Spleen (tissue), 7 donors: ENCODE data around the gene RNF180.

ENCODE experiments used
- CTCF ChIP-seq, 11 experiments: fragments of 200-600 bp in 7 of 11; fragments of 450-650 bp in 4 of 11; sonication (generic) in 4 of 11; IDR thresholded peaks in 8 of 11; conservative IDR thresholded peaks in 3 of 11; 1 replicate in 7 of 11; 2 replicates in 4 of 11; pipeline versions ENCODE4 v1.4.0 to v1.8.0; 2016 to 2021; ENCODE audit warnings: antibody characterized with exemption in 11 of 11, inconsistent platforms in 4 of 11, mild to moderate bottlenecking in 1 of 11
- POLR2A ChIP-seq, 3 donors: fragments of 450-650 bp; IDR thresholded peaks; one replicate each; pipeline ENCODE4 v1.5.1; 2017; ENCODE audit warnings: antibody characterized with exemption in 3 of 3, mild to moderate bottlenecking in 1 of 3
- POLR2AphosphoS5 ChIP-seq, 3 donors: sonication (generic); formaldehyde crosslinking; IDR thresholded peaks; one replicate each; pipeline ENCODE4 v1.5.1; 2017; ENCODE audit warnings: antibody characterized with exemption in 3 of 3
- donor health status: DM: no; HTN: no; CAD: no; lungs with moderate emphysema.
- donor health status: DM: no; HTN: no; CAD: no.
- donor health status: DM: no; HTN: no; CAD: no.

- TF ChIP-seq CTCF (IDR thresholded peaks at IDR 0.05 in 8 of 11, conservative IDR thresholded peaks at IDR 0.05 in 3 of 11) (no peak), POLR2AphosphoS5 (IDR thresholded peaks at IDR 0.05) (no peak), POLR2A (IDR thresholded peaks at IDR 0.05) (no peak)
Observed at GRCh38 chr5:64331597-64332277, 166.1 kb downstream of the RNF180 start.
